ENCODE measurements around the gene TSC22D4.

- no peak for TF ChIP-seq POLR2A (IDR thresholded peaks at IDR 0.05; ENCODE audit: low read depth)
- TF ChIP-seq CTCF (IDR thresholded peaks at IDR 0.05), result no peak
- TF ChIP-seq EP300 (IDR thresholded peaks at IDR 0.05), result no peak
- no peak for TF ChIP-seq POLR2AphosphoS5 (IDR thresholded peaks at IDR 0.05)
Measured at GRCh38 chr7:100484673-100485045, 5.6 kb upstream of the TSC22D4 start.
